ENCODE measurements around the gene NRSN1. TPM values are rescaled to one million over a fixed set of nuclear protein-coding genes. Genes with fewer than 3 reads are reported as not detected.

The NRSN1 gene
- total RNA-seq, 1 donor from 2014 or later = 1.4 TPM

DNA sequence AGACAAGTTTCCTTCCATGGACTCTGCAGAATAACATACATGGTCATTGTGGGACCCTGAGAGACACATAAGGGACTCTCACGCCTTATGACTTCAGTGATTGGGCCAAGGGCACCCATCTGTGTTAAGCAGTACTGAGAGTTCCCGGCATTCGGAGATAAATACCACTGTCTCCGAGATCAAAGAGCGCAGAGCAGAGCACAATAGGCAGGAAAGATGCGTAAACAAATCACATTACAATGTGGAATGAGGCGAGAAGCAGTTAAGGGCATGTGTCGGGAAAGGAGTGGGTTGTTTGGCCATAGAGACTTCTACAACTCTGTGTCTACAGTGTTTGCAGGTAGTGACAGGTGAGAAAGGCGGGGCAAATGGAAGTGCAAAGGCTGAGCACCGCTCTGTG is 57.6 kb downstream of the NRSN1 start:
- DNase-seq (ENCODE audit: low spot score in 2 of 2, unreplicated experiment in 2 of 2) = no peak
- H3K36me3 Mint-ChIP-seq = peaks cover 6% of the 10 kb centered on the region
- peaks cover 27% of the 10 kb centered on the region for H3K9me3 Mint-ChIP-seq
- H3K27ac Mint-ChIP-seq = no peak overlapping the region
- no peaks in the 10 kb centered on the region for H3K27me3 Mint-ChIP-seq (ENCODE audit: low read depth)
- TF ChIP-seq, protein P1, sequence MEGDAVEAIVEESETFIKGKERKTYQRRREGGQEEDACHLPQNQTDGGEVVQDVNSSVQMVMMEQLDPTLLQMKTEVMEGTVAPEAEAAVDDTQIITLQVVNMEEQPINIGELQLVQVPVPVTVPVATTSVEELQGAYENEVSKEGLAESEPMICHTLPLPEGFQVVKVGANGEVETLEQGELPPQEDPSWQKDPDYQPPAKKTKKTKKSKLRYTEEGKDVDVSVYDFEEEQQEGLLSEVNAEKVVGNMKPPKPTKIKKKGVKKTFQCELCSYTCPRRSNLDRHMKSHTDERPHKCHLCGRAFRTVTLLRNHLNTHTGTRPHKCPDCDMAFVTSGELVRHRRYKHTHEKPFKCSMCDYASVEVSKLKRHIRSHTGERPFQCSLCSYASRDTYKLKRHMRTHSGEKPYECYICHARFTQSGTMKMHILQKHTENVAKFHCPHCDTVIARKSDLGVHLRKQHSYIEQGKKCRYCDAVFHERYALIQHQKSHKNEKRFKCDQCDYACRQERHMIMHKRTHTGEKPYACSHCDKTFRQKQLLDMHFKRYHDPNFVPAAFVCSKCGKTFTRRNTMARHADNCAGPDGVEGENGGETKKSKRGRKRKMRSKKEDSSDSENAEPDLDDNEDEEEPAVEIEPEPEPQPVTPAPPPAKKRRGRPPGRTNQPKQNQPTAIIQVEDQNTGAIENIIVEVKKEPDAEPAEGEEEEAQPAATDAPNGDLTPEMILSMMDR (IDR thresholded peaks at IDR 0.05; ENCODE audit: unreplicated experiment) = no peak
- H3K4me1 Mint-ChIP-seq = peaks cover 19% of the 10 kb centered on the region
- H3K4me3 Mint-ChIP-seq = no peak overlapping the region

DNA sequence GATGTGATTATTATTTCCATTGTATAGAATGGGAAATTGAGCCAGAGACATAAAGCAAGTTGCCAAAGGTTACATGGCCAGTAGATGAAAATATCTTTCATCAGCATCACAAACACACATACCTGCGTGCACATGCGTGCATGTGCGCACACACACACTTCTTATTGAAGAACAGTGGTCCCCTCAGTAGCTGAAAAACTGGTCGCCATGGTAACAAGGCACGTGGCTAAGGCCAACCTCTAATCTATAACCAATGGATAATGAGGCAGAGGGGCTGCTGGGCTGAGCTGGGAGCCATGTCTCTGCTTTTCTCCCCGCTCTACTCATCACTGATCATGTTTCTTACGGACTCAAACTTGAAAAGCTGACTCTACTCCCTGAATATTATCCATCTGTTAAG is 60.3 kb downstream of the NRSN1 start:
- Mint-ChIP-seq H3K9me3 (peaks cover 24% of the 10 kb centered on the region), H3K4me1 (peaks cover 25% of the 10 kb centered on the region), H3K36me3 (peaks cover 3% of the 10 kb centered on the region), H3K4me3 (no peak overlapping the region), H3K27me3 (ENCODE audit: low read depth) (no peaks in the 10 kb centered on the region), H3K27ac (no peak overlapping the region)
- no peak for DNase-seq (ENCODE audit: low spot score in 2 of 2, unreplicated experiment in 2 of 2)
- TF ChIP-seq, protein P1 (IDR thresholded peaks at IDR 0.05; ENCODE audit: unreplicated experiment) = no peak

DNA sequence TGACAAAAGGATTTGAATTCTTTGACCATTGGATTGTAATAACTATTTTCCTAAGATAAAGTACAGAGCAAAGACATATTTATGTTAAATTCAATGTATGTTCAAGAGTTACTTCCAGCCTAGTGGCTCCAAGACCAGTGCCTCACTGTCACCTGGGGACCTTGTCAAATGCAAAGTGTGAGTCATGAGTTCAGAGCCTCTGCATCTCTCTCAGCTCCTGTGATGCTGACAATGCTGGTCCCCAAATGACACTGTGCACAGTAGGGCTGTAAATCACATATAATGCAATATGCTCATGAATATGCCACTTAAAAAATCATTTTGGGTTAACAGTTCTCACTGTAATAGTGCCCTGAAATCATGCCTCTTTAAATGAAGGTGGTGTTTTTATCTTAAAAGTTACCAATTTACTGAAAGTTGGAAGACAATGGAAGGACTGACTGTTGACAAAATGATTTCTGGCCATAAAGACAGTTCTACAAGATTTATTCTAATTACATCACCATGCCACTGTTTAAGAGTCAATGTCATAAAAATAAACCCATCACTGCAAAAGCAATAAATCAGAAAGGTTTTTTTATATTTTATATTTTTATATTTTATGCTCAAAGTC is 62.1 kb downstream of the NRSN1 start:
- H3K36me3 Mint-ChIP-seq = no peaks in the 10 kb centered on the region
- no peak overlapping the region for H3K27ac Mint-ChIP-seq
- TF ChIP-seq, protein P1 (IDR thresholded peaks at IDR 0.05; ENCODE audit: unreplicated experiment) = no peak

DNA sequence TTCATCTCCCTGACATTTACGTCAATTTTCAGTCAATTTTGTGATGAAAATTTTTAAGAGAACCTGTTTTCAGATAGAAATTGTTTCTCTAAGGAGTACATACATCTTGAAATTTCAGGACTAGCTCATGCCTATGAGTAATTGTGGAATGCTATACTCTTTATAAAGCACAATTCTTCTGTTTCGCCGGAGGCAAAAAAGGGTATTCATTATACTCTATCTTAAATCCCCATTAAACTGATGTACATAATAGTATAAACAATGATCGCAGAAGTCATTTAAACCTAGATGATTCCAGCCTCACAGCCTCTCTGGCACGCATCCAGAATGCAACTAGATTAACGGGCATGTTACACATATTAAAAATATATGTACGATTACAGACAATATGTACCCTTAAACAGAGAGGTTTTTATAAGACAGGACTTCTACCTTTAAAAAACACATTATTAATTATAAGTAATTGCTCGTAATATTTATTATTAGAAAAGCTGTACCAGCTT is 62.6 kb downstream of the NRSN1 start:
- TF ChIP-seq, protein P1 (IDR thresholded peaks at IDR 0.05; ENCODE audit: unreplicated experiment) = no peak
- Mint-ChIP-seq H3K27ac (no peak overlapping the region), H3K4me1 (peaks cover 25% of the 10 kb centered on the region)

More for the DNA sequence above, 62.1 kb downstream of the NRSN1 start:
- H3K4me3 Mint-ChIP-seq = no peak overlapping the region
- peaks cover 25% of the 10 kb centered on the region for H3K4me1 Mint-ChIP-seq
- no peak for DNase-seq (ENCODE audit: low spot score in 2 of 2, unreplicated experiment in 2 of 2)
- peaks cover 4% of the 10 kb centered on the region for H3K27me3 Mint-ChIP-seq (ENCODE audit: low read depth)
- H3K9me3 Mint-ChIP-seq = peaks cover 15% of the 10 kb centered on the region

DNA sequence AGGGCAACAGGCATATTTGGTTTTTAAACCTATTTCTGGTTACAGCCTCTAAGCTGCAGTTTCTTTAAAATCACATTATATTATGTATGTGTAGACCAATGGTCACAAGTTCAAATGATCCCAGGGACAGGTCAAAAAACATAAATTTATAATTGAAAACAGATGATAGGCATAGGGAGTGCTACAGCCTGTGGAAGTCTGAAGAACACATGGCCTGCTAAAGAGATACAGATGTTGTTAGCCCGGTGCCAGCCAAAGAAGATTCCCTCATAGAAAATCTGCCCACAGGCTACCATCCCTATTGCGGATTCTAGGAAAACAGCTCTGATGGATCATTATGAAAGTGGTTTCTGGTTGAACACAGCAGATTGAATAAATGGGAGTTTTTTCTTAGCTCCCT is 65.3 kb downstream of the NRSN1 start:
- H3K36me3 Mint-ChIP-seq = no peaks in the 10 kb centered on the region
- no peak overlapping the region for H3K4me3 Mint-ChIP-seq
- TF ChIP-seq, protein P1 (IDR thresholded peaks at IDR 0.05; ENCODE audit: unreplicated experiment) = no peak
- H3K4me1 Mint-ChIP-seq = peaks cover 21% of the 10 kb centered on the region
- DNase-seq (ENCODE audit: low spot score in 2 of 2, unreplicated experiment in 2 of 2) = no peak
- H3K27ac Mint-ChIP-seq = no peak overlapping the region
- H3K27me3 Mint-ChIP-seq (ENCODE audit: low read depth) = peaks cover 4% of the 10 kb centered on the region
- H3K9me3 Mint-ChIP-seq = peaks cover 6% of the 10 kb centered on the region

More for the DNA sequence above, 62.6 kb downstream of the NRSN1 start:
- Mint-ChIP-seq H3K4me3 (no peak overlapping the region), H3K36me3 (no peaks in the 10 kb centered on the region), H3K27me3 (ENCODE audit: low read depth) (peaks cover 4% of the 10 kb centered on the region), H3K9me3 (peaks cover 10% of the 10 kb centered on the region)
- DNase-seq (ENCODE audit: low spot score in 2 of 2, unreplicated experiment in 2 of 2) = no peak

Data from mesothelial cell of epicardium (in vitro differentiated cells).